HFF-Myc (cell line): Measurements from ENCODE around the gene NLRP5.

Experiments
- DNase-seq: peaks from one replicate; pipeline ENCODE4 v3.0.0-alpha.2; 2011; ENCODE audit warnings: low read depth; ENCODE audit errors: extremely low read depth
- H3K4me3 ChIP-seq: replicated peaks from 2 replicates; pipeline ENCODE4 v1.5.1; 2011; ENCODE audit warnings: low read depth, mild to moderate bottlenecking, control low read depth, low read length
- TF ChIP-seq, protein P1 (sequence below): IDR thresholded peaks from 2 replicates; pipeline ENCODE4 v1.5.1; 2012; ENCODE audit warnings: mild to moderate bottlenecking, low read depth, low read length, control low read depth; ENCODE audit errors: missing control alignments

NLRP5 gene

DNA sequence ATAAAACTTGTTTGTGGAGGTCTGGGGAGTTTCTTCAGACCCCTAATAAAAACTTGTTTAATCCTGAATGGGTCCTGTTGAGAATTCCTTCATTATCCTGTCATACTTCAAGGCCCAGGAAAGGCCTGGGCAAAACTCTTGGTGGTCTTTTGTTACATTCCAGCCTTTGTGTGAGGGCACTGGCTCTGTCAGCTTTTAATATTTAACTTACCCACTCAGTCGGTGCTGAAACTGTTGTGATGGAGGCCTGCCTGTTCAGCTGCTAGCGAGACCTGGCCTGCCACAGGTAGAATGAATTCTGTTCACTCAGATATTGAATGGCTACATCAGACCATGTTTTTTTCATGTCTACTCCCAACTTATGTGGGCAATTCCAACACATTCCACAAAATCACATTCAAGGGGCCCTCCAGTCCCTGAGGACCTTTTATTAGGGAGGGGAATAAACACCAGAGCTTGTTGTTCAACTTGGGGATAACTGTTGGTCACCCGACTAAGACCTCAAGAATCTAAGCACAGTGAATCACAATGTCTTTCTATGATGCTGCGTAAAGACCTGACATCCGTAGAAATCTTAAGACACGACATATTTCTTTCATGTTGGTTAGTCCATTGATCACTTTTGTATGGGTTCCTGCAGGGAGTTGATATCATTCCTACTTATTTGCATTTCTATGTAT, 26.4 kb upstream of the NLRP5 start:
- no peak for DNase-seq
- H3K4me3 ChIP-seq: no peak overlapping the region

DNA sequence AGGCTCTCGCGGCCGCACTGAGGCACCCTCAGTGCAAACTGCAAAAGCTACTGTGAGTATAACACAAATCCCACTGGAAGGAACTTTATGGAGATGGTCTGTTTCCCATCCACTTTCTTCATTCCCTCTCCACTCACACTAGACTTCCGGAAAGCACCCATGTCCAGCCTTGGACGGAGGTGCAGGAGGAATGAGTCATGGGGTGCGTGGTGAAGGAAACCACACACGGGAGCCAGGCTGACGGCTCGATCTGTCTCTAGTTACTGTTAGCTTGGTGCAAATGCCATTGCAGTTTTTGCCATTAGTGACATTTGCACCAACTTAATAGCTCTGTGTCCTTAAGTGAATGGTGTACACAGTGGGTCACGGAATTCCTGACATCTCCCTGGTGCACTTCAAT, 24.4 kb upstream of the NLRP5 start:
- TF ChIP-seq, protein P1, sequence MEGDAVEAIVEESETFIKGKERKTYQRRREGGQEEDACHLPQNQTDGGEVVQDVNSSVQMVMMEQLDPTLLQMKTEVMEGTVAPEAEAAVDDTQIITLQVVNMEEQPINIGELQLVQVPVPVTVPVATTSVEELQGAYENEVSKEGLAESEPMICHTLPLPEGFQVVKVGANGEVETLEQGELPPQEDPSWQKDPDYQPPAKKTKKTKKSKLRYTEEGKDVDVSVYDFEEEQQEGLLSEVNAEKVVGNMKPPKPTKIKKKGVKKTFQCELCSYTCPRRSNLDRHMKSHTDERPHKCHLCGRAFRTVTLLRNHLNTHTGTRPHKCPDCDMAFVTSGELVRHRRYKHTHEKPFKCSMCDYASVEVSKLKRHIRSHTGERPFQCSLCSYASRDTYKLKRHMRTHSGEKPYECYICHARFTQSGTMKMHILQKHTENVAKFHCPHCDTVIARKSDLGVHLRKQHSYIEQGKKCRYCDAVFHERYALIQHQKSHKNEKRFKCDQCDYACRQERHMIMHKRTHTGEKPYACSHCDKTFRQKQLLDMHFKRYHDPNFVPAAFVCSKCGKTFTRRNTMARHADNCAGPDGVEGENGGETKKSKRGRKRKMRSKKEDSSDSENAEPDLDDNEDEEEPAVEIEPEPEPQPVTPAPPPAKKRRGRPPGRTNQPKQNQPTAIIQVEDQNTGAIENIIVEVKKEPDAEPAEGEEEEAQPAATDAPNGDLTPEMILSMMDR: no peak
- no peak overlapping the region for H3K4me3 ChIP-seq
- DNase-seq: no peak

More for the DNA sequence above, 26.4 kb upstream of the NLRP5 start:
- TF ChIP-seq, protein P1: no peak

DNA sequence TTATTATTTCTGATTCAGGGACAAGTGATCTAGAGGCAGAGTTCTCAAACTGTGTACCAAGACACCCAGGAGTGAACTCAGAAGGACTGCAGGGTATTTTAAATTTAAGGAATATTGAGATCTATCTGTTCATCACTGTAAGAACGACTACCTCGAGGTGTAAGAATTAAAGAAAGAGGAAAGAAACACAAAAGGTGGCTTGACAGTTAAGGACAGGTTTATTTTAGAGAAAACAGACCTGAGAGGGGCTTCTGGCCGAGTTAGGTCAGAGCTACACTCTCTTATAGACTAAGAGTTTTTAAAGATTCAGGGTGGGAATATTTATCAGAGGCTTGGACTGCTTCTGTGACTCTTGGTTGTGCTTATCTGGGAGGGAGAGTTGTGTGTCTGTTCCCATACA, 12.6 kb upstream of the NLRP5 start:
- no peak for DNase-seq
- TF ChIP-seq, protein P1: no peak
- no peak overlapping the region for H3K4me3 ChIP-seq

- TF ChIP-seq, protein P1: no peak
- DNase-seq: no peak
- no peak overlapping the region for H3K4me3 ChIP-seq
Observed at GRCh38 chr19:55980415-55980814, 6.2 kb upstream of the NLRP5 start.

DNA sequence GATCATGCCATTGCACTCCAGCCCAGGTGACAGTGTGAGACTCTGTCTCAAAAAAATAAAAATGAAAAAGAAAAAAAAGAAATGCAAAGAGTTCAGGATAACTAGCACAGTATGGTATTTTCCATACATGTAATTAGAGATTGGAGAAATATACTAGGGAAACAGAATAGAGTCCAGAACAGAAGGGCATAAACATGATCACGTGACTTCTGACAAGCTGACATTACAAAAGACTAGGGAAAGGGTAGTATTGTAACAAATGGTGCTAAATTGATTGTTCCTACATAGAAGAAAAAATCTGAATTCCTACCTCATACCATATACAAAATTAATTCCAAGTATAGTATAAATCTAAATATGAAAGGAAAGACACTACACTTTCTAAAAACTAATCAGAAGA, 1.3 kb upstream of the NLRP5 start:
- H3K4me3 ChIP-seq: no peak overlapping the region
- TF ChIP-seq, protein P1: no peak
- no peak for DNase-seq

DNA sequence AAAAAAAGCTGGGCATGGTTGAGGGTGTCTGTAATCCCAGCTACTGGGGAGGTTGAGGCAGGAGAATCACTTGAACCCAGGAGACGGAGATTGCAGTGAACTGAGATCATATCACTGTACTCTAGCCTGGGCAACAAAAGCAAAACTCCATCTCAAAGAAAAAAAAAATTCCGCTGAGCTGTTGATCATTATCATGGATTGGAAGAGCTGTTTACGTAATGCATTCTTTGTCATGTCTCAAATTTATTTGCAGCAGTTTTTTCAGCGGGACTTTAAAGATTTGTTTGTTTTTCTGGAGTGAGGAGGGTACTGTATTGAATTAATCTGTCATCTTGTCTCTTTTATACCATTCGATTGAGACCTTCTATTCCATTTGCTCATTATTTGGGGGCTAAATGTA, 4.3 kb downstream of the NLRP5 start:
- no peak for DNase-seq
- no peak overlapping the region for H3K4me3 ChIP-seq
- TF ChIP-seq, protein P1: no peak

- no peak for DNase-seq
- TF ChIP-seq, protein P1: no peak
- H3K4me3 ChIP-seq: no peak overlapping the region
Observed at GRCh38 chr19:55993492-55993891, 6.9 kb downstream of the NLRP5 start.
